Measurements from ENCODE around the gene AFAP1.

- no peak for TF ChIP-seq CTCF (IDR thresholded peaks at IDR 0.05; ENCODE audit: extremely low read depth in 1 of 2, insufficient read depth in 1 of 2, low read depth in 1 of 2, low read length in 2 of 2)
- no peak for TF ChIP-seq MAX (IDR thresholded peaks at IDR 0.05; ENCODE audit: insufficient read depth, insufficient read length)
- TF ChIP-seq POLR2A (IDR thresholded peaks at IDR 0.05; ENCODE audit: low read depth, low read length): no peak
- TF ChIP-seq EZH2 (IDR thresholded peaks at IDR 0.05; ENCODE audit: borderline replicate concordance, low read depth, low read length, severe bottlenecking): no peak
- peak; percentile 10 for TF ChIP-seq POLR2AphosphoS5 (IDR thresholded peaks at IDR 0.05; ENCODE audit: insufficient read depth, low read depth, low read length)
- no peak for TF ChIP-seq JUN (IDR thresholded peaks at IDR 0.05; ENCODE audit: borderline replicate concordance, insufficient read depth, insufficient read length, low read depth)
Observed at GRCh38 chr4:7918981-7919380, 20.7 kb downstream of the AFAP1 start.
